Fibroblast of skin of left biceps (primary cell): ENCODE data around the gene RPL13.

Source experiments
- DNase-seq, 2 experiments: peaks; one replicate each; pipeline ENCODE4 v3.0.0-alpha.2; 2013; ENCODE audit warnings: low read depth in 2 of 2

RPL13 gene

GRCh38 chr16:89599451-89599858 lies 39.0 kb downstream of the RPL13 start:
- DNase-seq, result no peak

DNA sequence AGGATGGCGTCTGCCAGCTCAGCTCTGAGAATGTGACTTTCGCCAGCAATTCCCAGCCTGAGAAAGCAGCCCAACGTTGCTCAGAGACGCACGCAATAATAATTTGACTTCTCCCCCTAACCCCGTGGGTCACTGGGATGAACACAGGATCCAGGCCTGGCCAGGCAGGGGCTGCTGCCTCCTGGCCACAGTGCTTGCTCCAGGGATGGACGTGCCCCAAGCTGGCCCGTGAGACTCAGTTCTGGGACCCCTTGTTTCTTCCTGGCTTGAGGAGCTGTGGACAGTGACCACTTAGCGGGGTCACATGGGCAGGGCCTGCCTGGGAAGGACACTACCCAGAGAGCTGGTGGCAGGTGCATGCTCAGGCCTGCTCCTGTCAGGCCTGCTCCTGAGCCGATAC lies 39.4 kb downstream of the RPL13 start:
- DNase-seq, result no peak

DNA sequence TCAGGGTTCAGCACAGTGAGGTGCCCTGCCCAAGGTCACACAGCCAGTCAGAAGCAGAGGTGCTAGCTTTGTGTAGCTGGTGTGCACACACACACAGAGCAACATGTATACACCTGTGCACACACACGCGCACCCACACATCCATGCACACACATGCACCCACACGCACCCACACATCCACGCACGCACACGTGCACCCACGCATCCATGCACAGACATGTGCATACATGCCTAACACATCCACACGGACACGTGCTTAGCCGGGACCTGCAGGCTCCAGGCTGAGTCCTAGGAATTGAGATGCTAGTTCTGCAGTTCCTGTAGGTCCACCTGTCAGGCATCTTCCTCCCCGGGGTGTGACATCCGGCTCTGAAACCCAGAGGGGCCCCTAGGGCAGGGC lies 39.9 kb downstream of the RPL13 start:
- DNase-seq, result no peak

DNA sequence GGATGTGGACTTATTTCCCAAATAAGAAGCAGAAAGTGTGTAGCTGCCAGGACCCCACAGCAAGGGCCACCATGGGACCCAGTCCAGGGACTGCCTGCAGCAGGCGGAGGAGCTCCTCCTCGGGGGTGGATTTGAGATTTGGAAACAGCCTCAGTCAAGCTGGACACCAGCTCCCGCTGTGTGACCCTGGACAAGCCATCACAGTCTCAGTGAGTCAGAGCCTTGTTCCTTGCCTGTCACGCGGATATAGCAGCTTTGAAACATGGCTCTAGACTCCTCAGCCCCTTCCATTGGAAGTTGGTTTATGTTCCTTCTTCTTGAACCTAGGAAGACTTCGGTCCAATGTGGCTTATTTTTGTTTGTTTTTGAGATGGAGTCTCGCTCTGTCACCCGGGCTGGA lies 40.5 kb downstream of the RPL13 start:
- no peak for DNase-seq

DNA sequence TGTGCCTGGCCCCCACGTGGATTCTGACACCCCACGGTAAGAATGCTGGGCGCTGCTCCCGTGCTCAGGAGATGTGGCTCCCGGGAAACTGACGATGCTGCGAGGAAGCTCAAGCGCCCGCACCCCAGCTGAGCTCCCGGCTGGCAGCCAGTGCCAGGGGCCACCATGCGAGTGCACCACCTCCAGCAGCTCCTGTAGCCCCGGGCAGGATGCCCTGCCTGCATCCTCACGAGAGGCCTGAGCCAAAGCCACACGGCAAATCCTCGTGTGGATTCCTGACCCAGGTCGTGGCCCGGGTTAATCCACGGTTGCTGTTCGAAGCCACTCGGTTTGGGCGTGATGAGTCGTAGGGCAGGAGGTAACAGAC lies 41.4 kb downstream of the RPL13 start:
- DNase-seq, result no peak

DNA sequence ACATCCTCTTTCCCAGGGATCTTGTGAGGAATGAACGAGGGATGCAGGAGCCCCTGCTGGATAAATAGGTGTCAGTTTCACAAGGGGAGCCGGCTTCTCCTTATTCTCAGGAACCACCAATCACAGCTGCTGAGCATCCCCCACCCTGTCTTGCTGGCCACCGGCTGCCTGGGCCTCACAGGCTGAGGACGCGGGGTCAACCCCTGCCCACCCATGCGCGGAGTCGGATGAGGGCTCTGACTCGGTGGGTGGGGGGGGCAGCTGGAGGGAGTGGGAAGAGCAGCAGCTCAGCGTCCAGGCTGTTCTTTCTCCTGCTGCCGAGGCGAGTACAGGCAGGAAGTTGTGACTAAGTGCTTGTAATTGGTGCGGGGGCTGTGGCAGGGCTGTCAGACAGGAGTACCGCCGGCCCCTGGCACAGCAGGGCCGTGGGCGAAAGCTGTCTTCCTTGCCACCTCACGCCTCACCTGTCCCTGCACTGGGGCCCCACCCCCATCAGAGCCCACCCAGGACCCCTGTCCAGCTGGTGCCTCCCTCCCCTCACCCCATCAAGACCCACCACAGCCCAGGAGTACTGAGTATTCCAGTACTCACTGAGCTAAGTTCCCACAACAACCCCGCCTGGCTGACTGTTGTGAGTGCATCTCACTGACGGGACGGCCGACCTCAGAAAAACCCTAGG lies 41.9 kb downstream of the RPL13 start:
- DNase-seq, result peak; percentile 22 to 26

DNA sequence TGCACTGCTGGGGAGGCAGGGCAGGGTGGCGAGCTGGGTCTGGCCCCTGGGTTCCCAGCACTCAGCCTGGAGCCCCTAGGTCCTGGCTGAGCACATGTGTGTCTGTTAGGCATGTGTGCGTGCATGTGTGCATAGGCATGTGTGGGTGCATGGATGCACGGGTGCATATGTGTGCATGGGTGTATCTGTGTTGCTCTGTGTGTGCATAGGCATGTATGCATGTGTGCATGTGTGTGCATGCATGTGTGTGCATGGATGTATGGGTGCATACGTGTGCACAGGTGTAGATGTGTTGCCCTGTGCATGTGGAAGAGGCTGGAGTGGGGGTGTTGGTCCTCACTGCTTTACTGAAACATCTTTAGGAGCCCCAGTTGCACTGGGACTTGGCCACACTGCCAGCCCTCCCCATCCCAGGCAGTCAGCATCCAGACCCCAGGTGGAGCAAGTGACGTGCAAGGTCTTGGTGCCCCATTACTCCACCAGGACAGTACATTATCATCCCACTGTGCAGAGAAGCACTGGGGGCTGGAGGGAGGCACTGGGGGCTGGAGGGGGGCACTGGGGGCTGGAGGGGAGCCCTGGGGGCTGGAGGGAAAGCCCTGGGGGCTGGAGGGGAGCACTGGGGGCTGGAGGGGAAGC lies 42.6 kb downstream of the RPL13 start:
- DNase-seq, result no peak

DNA sequence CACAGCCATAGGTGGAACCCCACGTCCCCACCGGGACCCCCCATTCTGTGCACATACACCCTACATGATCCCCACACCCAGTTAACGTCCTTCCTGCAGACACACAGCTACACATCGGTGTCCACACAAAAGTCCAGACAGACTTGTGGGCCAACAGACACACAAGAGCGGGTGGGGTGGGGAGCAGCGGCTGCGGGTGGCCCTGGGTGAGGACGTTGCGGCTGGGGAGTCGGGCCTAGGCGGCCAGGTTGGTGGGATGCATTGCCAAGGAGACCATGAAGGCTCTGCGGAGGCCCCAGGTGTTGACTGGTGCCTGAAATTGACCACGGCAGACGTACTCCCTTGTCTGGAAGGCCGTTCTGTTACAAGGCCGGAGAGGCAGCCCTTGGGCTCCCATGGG lies 44.3 kb downstream of the RPL13 start:
- DNase-seq, result no peak

DNA sequence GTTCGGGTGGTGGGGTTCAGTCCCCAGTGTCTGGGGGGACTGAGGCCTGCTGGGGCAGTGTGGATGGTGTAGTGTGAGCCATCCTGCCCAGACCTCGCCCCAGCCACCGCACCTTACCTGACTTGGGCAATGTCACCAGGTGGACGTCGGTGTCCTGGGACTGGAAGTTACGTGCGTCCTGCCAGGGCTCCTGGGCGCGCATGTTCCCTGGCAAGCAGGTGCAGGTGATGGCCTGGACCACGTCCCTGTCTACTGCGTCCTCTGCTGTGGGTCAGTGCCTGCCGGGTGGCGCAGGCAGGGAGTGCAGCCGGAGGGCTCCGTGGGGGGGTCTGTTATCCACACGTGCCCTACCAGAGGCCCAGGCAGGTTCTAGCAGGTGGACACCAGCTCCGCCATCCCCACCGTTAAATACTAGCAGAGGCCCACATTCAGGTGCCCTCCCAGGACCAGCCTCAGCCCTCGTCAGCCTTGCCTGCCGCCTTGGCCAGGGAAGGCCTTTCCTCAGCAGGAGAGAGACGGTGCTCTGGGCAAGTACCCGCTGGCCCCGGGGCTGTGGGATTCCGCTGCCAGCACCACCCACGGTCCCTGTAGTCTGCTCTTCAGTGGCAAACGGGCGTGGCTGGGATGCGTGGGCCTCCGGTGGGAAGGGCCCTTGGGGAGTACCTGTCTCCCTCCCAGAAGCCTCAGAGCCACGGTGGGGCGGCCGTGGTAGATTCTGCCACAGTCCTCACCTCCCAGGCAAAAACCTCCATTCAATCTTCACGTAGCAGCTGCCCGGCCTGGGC lies 44.9 kb downstream of the RPL13 start:
- no peak for DNase-seq

GRCh38 chr16:89606006-89606405 lies 45.5 kb downstream of the RPL13 start:
- no peak for DNase-seq

DNA sequence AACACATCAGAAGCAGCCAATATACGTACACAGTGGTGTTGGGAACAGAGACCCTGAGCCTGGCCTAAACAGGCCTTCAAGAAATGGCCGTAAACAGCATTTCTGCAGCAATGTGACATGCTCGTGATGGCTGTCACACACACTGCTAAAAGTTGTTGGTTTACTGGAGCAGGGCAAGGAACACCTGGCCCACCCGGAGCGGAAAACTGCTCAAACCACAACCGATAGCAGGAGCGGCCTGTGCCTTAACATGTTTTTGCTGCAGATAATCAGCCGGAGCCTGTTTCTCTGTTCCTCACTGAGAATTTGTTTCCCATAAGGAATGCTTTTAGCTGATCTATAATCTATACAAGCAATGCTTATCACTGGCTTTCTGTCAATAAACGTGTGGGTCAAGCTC lies 47.0 kb downstream of the RPL13 start:
- no peak for DNase-seq

DNA sequence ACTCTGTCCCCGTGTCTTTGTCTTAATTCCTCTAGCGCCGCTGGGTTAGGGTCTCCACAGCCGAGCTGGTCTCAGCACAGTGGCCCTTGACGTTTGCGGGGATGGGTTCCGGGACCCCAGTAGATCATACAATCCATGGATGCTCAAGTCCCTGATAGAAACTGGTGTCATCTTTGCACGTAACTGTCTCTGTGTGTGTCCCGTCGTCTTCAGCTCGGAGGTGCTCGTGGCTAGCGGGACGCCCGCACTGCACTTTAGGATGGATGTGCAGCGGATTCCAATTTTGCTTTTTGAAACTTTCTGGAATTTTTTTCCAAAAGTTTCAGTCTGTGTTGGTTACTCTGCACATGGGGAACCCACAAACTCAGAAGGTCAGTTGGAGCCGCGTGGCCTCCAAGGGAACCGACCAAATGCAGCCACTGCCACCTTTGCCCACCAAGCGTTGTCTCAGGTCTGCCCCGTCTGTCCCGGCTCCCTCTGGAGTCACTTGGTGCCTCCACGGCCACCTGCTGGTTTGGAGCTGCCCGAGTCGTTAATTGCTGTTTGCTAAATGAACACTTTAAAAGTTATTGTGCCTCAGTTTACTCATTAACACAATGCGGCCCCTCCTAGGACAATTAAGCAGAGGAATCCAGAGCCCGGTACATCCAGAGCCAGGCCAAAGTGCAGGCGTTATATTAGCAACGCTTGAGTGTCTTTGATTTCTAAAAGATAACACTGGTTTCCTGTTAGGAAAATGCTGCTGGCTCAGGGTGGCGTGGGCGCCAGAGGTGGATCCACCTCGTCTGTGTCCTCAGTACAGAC lies 47.7 kb downstream of the RPL13 start:
- no peak for DNase-seq

- no peak for DNase-seq
Observed at GRCh38 chr16:89610108-89610453, 49.6 kb downstream of the RPL13 start.

DNA sequence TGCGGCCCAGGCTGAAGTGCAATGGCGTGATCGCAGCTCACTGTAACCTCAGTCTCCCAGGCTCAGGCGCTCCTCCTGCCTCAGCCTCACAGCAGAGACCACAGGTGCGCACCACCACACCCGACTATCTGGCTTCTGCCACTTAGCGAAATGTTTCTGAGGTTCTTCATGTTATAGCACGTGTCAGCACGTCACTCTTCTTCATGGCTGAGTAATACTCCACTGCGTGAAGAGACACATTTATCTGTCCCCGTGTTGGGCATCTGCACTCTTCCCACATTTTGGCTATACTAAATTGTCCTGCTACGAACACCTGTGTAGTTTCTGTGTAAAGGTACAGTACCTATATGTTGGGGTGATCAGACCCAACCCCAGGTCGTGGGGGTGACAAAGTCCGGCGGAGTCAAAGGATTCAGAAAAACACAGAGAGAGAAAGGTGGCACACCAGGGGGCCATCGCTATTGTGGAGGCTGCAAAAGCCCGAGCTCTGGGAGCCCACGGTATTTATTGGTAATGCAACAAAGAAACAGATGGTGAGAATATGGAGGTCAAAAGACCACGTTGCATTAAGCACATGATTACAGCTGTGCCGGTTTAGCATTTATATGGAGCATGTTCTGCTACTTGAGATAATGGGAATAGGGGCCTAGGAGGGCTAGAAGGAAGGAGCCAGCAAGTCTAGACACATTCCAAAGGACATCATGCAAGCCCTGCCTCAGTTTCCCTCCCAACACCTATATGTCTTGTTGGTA lies 52.1 kb downstream of the RPL13 start:
- DNase-seq, result no peak

DNA sequence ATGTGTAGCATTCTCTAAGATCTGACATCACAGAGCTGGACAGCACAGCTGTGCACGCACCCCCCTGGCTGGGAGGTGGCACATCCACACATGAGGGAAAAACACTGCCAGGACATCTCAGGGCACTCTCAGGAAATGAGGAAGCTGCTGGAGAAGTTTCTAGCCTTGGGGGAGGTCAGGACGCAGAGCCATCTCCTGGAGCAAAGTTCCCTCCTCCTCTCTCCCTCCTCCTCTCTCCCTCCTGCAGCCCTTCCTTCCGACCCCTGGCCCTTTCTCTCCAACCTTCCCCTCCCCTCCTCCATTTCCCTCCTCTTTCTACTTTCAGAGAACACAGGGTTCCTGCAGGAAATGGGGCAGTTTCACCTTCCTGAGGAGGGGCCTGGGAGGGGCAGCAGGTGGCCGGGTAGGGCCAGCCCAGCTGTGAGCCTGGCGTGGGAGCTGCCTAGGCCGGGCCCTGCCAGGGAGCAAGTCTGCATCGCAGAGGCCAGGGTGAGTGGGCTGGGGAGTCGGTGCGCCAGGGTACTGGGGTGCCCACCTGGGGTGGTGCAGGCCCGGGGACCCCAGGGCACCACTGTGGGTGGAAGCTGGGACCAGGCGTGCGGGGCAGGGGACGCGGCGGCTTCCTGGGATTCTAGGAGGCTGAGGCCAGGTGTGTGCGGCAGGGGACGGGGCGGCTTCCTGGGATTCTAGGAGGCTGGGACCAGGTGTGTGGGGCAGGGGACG lies 52.9 kb downstream of the RPL13 start, which contains the start of gene DPEP1:
TSS of gene DPEP1 (plus strand) at position 412 of the 723 bp plus-strand sequence. CDS start 16,769 bp downstream, outside the sequence.
- no peak for DNase-seq

DNA sequence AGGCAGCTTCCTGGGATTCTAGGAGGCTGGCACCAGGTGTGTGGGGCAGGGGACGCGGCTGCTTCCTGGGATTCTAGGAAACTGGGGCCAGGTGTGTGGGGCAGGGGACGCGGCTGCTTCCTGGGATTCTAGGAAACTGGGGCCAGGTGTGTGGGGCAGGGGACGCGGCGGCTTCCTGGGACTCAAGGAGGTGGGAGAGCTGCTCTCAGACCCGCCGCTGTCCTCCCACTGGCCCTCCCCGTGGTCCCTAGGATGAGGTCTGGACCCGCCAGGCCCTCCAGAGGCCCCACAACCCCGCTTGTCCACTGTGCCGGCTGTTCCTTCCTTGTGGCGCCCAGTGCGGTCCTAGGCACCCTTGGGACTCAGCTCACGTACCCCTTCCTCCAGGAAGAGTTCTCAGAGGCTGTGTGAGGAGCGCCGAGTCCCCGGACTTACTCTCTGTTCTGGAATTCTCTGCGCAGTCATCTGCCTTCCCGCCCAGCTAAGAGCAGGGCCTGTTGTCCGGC lies 53.5 kb downstream of the RPL13 start:
- no peak for DNase-seq
